Body of pancreas (tissue), 4 donors: ENCODE results near the gene THEM5. TPM values are rescaled to one million over a fixed set of nuclear protein-coding genes. Genes with fewer than 3 reads are reported as not detected.
"Not testable (repeated sequence)": the region's sequence is repeated elsewhere in the genome, so short reads cannot be mapped to it uniquely, and the experiment has no call there.

Experiments
- ATAC-seq: fragments of 150-250 bp; one replicate; pipeline ENCODE4 v1.9.1; 2016
- DNase-seq, 4 donors: peaks; one replicate each; pipeline ENCODE4 v3.0.0-alpha.2; 2019
- H3K27ac ChIP-seq, 4 donors: fragments of 200-600 bp; sonication (generic); 1 replicate in 3 of 4; 2 replicates in 1 of 4; pipeline versions ENCODE4 v1.5.1 to v1.6.1; 2016 to 2019; ENCODE audit warnings: mild to moderate bottlenecking in 1 of 4, mixed read lengths in 1 of 4, moderate library complexity in 1 of 4
- H3K27me3 ChIP-seq, 2 donors: fragments of 200-600 bp; sonication (generic); one replicate each; pipeline ENCODE4 v1.6.0; 2016; ENCODE audit warnings: mild to moderate bottlenecking in 1 of 2
- H3K36me3 ChIP-seq, 2 donors: fragments of 200-600 bp; sonication (generic); replicated peaks in 1 of 2; 2 replicates each; pipeline ENCODE4 v1.5.1; 2016; ENCODE audit warnings: low read depth in 2 of 2; ENCODE audit not compliant: insufficient read depth in 1 of 2
- H3K4me1 ChIP-seq: fragments of 200-600 bp; sonication (generic); one replicate; pipeline ENCODE4 v1.6.0; 2016
- H3K4me3 ChIP-seq, 2 donors: fragments of 200-600 bp; sonication (generic); 1 replicate in 1 of 2; 2 replicates in 1 of 2; pipeline ENCODE4 v1.5.1; 2016 to 2019
- H3K9me3 ChIP-seq, 3 donors: fragments of 200-600 bp; sonication (generic); 1 replicate in 2 of 3; 2 replicates in 1 of 3; pipeline ENCODE4 v1.5.1; 2016
- CTCF ChIP-seq, 7 experiments: fragments of 450-650 bp in 4 of 7; fragments of 200-600 bp in 3 of 7; sonication (generic) in 3 of 7; IDR thresholded peaks; one replicate each; pipeline ENCODE4 v1.5.1; 2016 to 2019; ENCODE audit warnings: antibody characterized with exemption in 7 of 7
- POLR2A ChIP-seq, 3 donors: fragments of 450-650 bp; IDR thresholded peaks; one replicate each; pipeline ENCODE4 v1.6.1; 2016; ENCODE audit warnings: antibody characterized with exemption in 3 of 3, mild to moderate bottlenecking in 2 of 3
- WGBS, 2 donors: methylation state at CpG; one replicate each; pipeline ENCODE4 v1.1.5; 2017; 5-methylcytosine and 5-hydroxymethylcytosine counted together
- intact Hi-C: fragments of 100-400 bp; cut with DNase I; formaldehyde crosslinking; loops from one replicate; pipeline ENCODE4 v1.15.1; 2023
- total RNA-seq, 2 donors: library from RNA; depleted of rRNA; stranded (reverse); fragments of >200 nt; gene quantifications; one replicate each; pipeline ENCODE4 v1.1.0, GENCODE V29; 2016

The THEM5 gene
- not detected for total RNA-seq

GRCh38 chr1:151853411-151853943, at the start of gene THEM5:
Gene THEM5 (minus strand): TSS chr1:151853712. CDS start chr1:151853565, 147 bp downstream.
- DNase-seq = no peak
- TF ChIP-seq POLR2A (IDR thresholded peaks at IDR 0.05) (no peak), CTCF (IDR thresholded peaks at IDR 0.05) (no peak)
- Histone ChIP-seq H3K27ac (no peak within 1 kb of the TSS), H3K27me3 (no peaks in the 10 kb centered on the region), H3K36me3 (no peaks in the 10 kb centered on the region), H3K4me3 (no peak within 1 kb of the TSS), H3K9me3 (no peaks in the 10 kb centered on the region), H3K4me1 (no peaks in the 10 kb centered on the region)
- WGBS, 2 donors = 69 to 72% methylated on average over 4 to 5 of the region's 5 CpGs
- ATAC-seq = no peak
- intact Hi-C loops = no loop called here

- Histone ChIP-seq H3K9me3 (no peaks in the 10 kb centered on the region), H3K36me3 (no peaks in the 10 kb centered on the region), H3K4me3 (no peak overlapping the region), H3K27ac (no peak overlapping the region), H3K27me3 (no peaks in the 10 kb centered on the region), H3K4me1 (no peaks in the 10 kb centered on the region)
- DNase-seq (no peak), ATAC-seq (no peak)
- intact Hi-C loops = no loop called here
- TF ChIP-seq POLR2A (IDR thresholded peaks at IDR 0.05) (no peak), CTCF (IDR thresholded peaks at IDR 0.05) (no peak)
- 61 to 63% methylated on average over 2 of the region's 2 CpGs for WGBS, 2 donors
Observed at GRCh38 chr1:151902858-151903257, 49.3 kb upstream of the THEM5 start.

- H3K27me3 ChIP-seq, ATAC-seq, H3K27ac ChIP-seq, H3K9me3 ChIP-seq, intact Hi-C loops, DNase-seq, H3K4me1 ChIP-seq, H3K4me3 ChIP-seq, H3K36me3 ChIP-seq: not testable (repeated sequence)
- WGBS, 2 donors = 94 to 100% methylated on average over 3 of the region's 3 CpGs
Observed at GRCh38 chr1:151900804-151901203, 47.3 kb upstream of the THEM5 start.

- no peak for ATAC-seq
- H3K4me3 ChIP-seq = no peak overlapping the region
- peak in 2 of 4 donors; percentile 22 to 23 for DNase-seq
- H3K27me3 ChIP-seq = no peaks in the 10 kb centered on the region
- H3K36me3 ChIP-seq = peaks cover 0 to 4% of the 10 kb centered on the region in 2 donors
- H3K27ac ChIP-seq = no peak overlapping the region
- intact Hi-C loops = no loop called here
- 66 to 83% methylated on average over 2 of the region's 2 CpGs for WGBS, 2 donors
- H3K9me3 ChIP-seq = no peaks in the 10 kb centered on the region
- TF ChIP-seq POLR2A (IDR thresholded peaks at IDR 0.05) (no peak), CTCF (IDR thresholded peaks at IDR 0.05) (no peak)
- H3K4me1 ChIP-seq = no peaks in the 10 kb centered on the region
Observed at GRCh38 chr1:151898519-151898991, 45.0 kb upstream of the THEM5 start.

- Histone ChIP-seq H3K36me3 (peaks cover 0 to 4% of the 10 kb centered on the region in 2 donors), H3K4me1 (no peaks in the 10 kb centered on the region), H3K4me3 (no peak overlapping the region), H3K9me3 (no peaks in the 10 kb centered on the region), H3K27me3 (no peaks in the 10 kb centered on the region), H3K27ac (no peak overlapping the region)
- intact Hi-C loops = no loop called here
- TF ChIP-seq CTCF (IDR thresholded peaks at IDR 0.05) (no peak), POLR2A (IDR thresholded peaks at IDR 0.05) (no peak)
- WGBS, 2 donors = 80 to 88% methylated on average over 9 to 10 of the region's 10 CpGs
- DNase-seq (no peak), ATAC-seq (no peak)
Observed at GRCh38 chr1:151897991-151898431, 44.5 kb upstream of the THEM5 start.
